ENCODE measurements around the gene BUB1.

The BUB1 gene

DNA sequence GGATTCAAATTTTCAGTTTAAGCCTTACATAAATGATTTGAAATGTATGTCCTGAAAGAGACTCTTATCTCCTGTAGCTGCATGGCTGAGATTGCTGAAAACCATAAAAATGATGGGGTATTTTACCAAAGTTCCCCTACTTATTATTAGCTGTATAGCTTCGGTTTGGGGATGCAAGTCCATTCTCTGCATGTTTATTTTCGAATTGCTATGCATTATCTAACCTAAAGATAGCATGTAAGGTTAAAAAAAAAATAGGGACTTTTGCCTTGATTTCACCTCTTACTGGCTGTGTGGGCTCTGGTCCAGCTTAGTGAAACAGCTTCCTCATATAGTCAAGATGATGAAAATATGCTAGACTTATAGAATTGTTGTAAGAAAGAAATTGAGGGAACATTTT is 40.5 kb upstream of the BUB1 start:
- no peak overlapping the region for H3K27ac ChIP-seq
- TF ChIP-seq, protein P1, sequence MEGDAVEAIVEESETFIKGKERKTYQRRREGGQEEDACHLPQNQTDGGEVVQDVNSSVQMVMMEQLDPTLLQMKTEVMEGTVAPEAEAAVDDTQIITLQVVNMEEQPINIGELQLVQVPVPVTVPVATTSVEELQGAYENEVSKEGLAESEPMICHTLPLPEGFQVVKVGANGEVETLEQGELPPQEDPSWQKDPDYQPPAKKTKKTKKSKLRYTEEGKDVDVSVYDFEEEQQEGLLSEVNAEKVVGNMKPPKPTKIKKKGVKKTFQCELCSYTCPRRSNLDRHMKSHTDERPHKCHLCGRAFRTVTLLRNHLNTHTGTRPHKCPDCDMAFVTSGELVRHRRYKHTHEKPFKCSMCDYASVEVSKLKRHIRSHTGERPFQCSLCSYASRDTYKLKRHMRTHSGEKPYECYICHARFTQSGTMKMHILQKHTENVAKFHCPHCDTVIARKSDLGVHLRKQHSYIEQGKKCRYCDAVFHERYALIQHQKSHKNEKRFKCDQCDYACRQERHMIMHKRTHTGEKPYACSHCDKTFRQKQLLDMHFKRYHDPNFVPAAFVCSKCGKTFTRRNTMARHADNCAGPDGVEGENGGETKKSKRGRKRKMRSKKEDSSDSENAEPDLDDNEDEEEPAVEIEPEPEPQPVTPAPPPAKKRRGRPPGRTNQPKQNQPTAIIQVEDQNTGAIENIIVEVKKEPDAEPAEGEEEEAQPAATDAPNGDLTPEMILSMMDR (conservative IDR thresholded peaks at IDR 0.05): no peak

GRCh38 chr2:110717734-110718133 is 39.9 kb upstream of the BUB1 start:
- TF ChIP-seq, protein P1 (conservative IDR thresholded peaks at IDR 0.05): no peak
- H3K27ac ChIP-seq: no peak overlapping the region

DNA sequence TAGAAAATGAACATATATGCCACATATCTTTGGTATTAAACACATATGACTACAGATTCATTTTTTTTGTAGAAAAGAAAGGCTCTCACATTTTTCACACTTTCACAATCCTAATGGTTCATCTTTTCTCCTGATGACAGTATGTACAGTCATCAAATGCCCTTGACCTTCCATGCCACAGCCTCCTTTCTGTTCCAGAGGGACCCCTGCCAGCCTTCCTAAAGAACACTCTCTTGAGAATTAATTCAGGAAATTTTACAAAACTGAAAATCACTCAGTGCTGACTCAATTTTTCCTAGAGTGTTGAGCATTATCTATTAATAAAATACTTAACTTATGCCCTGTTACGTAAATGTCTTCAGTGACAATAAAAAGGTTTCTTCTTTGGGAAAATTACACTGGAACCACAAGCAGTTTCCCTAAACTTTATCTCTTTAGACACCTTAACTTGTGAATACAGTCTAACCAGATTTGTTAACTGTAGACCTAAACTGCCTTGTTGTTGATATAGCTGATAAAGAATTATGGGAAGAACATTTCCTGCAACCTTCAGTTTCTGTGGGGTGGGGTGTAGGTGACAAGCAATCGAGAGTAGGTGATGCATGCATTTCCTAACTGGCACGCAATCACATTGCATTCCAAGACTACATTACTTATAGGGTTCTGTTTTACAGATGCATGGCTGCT is 39.2 kb upstream of the BUB1 start:
- no peak overlapping the region for H3K27ac ChIP-seq
- TF ChIP-seq, protein P1 (conservative IDR thresholded peaks at IDR 0.05): no peak

DNA sequence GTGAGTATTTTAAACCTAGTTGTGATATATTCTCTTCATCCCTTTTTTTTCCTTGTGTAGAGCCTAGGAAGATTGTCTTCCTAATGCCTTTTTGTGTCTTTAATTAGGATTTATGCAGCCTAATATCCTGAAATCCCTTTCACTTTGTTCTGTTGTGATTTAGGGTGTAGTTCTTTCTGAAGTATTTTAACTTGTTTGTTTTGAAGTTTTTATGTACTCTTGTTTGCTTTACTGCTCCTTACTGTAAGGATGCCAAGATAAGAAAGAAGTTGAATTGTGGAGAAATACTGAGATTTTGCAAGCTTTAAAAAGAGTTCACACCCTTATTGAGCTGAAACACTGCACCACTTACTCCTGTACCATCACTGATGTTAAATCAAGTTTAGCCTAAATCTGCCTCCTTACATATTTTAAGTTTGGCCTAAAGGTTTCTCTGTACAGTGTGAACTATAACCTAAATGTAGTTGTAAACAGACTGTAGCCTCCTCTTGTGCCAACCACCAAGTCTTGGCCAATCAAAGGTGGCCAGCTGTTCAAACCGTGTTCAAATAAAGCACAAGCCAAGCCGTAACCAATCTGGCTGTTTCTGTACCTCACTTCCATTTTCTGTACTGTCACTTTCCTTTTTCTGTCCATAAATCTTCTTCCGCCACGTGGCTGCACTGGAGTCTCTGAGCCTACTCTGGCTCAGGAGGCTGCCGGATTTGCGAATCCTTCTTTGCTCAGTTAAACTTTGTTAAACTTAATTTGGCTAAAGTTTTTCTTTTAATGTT is 36.8 kb upstream of the BUB1 start:
- TF ChIP-seq, protein P1 (conservative IDR thresholded peaks at IDR 0.05): no peak
- peak overlapping the region; percentile 14; the same call in 1 of the 2 replicates for H3K27ac ChIP-seq

DNA sequence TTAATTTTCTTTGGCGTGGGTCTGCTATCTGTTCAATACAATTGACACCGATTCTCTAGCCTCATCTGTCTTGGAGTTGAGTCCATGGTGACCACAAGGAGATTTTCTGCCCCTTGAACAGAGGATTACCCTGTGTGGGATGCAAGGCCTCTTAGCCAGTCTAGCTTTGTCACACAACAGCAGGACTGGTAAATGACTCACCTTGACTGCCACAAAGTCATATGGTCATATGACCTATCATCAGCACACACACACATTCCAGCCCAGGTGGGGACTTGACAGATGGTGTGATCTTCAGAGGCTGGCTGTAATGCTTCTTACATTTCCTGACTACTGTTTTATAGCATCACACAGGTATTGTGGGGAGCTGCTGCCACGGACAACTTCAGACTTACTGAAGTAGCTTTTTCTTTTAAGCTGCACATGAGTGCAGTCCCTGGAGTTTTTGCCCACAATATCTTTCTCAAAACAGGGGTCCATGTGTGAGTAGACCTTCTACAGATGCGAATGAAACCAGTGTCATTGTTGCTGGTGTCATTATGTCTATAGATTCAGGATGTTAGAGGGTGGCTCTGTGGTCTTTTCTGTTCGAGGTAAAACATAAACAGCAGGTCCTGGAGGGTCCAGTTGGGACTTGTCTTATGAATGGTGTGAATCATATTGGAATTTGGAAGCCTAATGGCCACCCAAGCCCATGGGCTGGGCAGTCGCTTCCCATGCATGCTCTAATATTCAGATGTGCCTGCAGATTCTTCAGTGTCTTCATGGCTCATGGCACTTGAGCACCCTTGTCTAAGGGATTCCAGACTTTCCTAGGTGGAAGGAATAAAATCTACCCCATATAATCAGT is 35.9 kb upstream of the BUB1 start:
- TF ChIP-seq, protein P1 (conservative IDR thresholded peaks at IDR 0.05): no peak
- H3K27ac ChIP-seq: peak overlapping the region; percentile 14; the same call in 1 of the 2 replicates

- TF ChIP-seq, protein P1 (conservative IDR thresholded peaks at IDR 0.05): no peak
- no peak overlapping the region for H3K27ac ChIP-seq
Observed at GRCh38 chr2:110712737-110713136, 34.9 kb upstream of the BUB1 start.

- no peak overlapping the region for H3K27ac ChIP-seq
- TF ChIP-seq, protein P1 (conservative IDR thresholded peaks at IDR 0.05): no peak
Observed at GRCh38 chr2:110708455-110708854, 30.6 kb upstream of the BUB1 start.

Data from VCaP (cell line).